ENCODE data around the gene HDAC10.

The HDAC10 gene

DNA sequence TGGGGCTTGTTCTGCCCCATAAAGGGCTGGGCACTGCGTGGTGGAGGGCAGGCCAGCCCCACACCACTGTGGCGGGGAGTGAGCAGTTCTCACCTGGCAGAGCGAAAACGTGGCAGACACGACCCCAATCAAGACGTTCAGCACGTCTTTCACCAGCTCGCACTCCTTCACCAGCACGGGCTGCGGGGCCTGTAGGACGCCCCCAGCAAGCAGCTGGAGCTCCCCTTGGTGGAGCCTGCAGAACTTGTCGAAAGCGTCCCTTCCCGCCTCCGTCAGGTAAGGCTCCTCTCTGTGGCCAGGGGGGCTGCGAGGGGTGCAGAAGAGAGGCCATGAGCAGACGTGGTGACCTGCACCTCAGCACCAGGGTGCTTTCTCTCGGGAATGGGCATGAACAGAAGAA is 17.8 kb downstream of the HDAC10 start:
- DNase-seq: no peak

GRCh38 chr22:50232481-50233151 is 18.4 kb downstream of the HDAC10 start:
- no peak for DNase-seq

DNA sequence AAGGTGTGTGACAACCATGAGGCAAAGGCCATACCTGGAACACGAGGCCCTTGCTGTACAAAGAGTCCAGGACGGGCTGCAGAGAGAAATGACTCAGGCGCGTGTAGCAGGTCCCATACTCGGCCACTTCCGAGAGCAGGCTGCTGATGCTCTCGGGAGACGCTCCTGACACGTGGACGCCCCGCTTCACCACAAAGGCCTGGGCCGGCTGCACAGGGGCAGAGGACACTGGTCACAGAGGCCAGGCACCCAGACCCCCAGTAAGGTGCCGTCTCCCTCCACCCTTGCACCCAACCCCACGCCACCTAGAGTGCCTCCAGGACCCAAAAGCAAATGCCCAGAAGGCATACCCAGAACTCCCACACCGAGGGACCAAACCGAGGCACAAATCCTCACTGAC is 21.7 kb downstream of the HDAC10 start:
- no peak for DNase-seq

DNA sequence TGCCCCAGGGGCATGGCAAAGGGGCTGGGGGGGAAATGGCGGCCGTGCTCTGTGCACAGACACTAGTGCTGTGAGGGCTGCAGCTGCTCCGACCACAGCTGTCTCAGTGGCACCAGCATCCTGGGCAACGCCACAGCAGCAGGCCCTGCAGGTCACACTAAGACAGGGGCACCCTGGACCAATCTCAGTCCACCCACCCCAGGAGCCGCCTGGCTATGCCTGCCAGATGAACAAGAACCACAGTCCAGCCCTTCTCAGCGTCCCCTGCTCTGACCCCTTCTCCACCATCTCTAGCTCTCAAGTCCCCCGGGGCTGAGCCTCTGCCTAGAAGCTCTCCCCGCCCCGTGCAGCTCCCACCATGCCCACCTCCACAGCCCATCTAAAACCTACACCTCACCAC is 22.7 kb downstream of the HDAC10 start:
- DNase-seq: no peak

GRCh38 chr22:50227579-50228215 is 23.4 kb downstream of the HDAC10 start:
- DNase-seq: no peak

- no peak for DNase-seq
These were observed 24.2 kb downstream of the HDAC10 start for GRCh38 chr22:50226875-50227165.

- DNase-seq: no peak
These were observed 24.8 kb downstream of the HDAC10 start for GRCh38 chr22:50226063-50226874.

DNA sequence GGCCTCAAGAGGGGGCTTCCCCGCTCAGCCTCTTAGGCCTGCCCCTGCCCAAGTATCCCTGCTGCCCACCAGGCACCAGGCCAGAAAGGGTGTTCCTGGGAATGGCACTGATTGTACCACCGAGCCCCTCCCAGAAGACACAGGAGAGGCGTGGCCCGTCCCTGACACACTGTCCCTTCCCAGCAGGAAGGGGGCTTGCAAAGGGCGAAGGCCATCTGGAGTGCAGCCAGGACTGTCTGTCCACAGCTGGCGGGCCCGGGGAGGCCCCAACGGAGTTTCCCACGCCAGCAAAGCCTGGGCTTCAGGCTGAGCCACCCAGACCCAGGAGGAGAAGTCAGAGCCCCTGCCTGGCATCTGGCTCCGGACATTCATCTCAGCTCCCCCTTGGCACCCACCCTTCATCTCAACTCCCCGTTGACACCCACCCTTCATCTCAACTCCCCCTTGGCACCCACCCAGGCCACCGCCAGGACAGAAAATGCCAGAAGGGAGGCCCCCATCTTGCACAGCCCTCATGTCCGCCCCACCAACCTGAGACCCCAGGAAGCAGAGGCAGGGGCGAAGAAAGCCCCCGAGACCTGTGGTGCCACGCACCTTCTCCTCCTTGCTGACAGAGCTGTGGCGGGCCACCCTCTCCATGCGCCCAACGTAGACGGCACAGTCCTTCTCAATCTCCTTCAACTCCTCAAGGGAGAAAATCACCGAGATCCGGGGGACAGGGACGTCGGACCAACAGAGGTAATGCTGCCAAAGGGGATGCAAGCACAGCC is 25.7 kb downstream of the HDAC10 start:
- DNase-seq: no peak

GRCh38 chr22:50224071-50224470 is 27.0 kb downstream of the HDAC10 start:
- DNase-seq: no peak

DNA sequence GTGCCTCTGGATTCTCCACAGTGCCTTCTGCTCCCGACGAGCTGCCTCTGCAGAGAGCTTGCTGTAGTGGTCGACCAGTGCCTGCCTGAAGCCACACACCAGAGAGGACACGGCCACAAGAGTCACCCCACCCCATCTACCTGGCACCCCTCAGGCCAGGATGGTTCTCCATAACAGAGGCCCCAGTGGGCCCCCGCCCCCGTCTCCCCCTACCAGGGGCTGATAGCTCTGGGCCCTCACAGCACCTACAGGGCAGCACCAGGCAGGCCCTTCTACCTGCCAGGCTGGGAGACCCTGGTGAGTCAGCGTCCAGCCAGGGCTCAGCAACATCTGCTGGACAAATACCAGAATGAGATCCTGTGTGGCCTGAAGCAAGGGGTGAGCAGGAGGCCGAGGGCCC is 28.6 kb downstream of the HDAC10 start:
- DNase-seq: no peak

DNA sequence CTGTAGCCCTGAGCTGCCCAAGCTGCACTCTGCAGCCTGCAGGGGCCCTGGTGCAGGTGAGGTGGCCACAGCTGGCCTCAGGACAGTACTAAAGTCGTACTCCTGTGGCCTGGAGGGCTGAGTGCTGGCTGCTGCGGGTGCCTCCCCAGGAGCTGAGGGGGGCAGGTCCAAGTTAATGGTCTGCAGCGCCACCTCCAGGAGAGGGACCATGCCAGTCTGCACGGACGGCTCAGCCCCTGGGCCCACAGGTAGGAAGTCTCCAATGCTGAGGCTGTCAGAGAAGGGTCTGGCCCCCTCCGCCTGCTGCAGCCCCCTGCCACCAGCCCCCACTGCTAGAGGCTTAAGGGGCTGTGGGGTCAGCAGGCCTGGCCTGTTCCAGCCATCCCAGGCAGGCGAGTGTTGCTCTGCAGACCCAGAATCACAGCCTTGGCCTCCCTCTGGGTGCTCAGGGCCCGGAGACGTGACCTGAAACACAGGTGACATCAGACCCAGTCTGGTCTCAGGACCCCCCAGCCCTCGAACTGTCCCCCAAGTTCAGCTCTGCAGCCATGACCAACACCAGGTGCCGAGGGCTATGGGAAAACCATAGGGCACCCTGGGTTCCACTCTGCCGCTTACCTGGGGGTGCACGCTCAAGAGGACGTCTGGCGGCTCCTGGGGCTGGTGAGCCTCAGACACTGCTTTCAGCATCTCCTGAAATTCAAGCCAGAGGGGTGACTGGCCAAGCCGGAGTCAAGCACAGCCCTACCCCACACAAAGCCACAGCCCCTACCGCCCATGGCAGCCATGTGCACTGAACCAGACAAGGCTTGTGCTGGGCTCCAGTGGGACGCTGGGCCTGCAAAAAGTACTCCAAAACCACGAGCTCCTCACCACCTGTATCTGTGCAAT is 29.4 kb downstream of the HDAC10 start:
- DNase-seq: no peak

- DNase-seq: no peak
These were observed 30.3 kb downstream of the HDAC10 start for GRCh38 chr22:50220603-50221409.

DNA sequence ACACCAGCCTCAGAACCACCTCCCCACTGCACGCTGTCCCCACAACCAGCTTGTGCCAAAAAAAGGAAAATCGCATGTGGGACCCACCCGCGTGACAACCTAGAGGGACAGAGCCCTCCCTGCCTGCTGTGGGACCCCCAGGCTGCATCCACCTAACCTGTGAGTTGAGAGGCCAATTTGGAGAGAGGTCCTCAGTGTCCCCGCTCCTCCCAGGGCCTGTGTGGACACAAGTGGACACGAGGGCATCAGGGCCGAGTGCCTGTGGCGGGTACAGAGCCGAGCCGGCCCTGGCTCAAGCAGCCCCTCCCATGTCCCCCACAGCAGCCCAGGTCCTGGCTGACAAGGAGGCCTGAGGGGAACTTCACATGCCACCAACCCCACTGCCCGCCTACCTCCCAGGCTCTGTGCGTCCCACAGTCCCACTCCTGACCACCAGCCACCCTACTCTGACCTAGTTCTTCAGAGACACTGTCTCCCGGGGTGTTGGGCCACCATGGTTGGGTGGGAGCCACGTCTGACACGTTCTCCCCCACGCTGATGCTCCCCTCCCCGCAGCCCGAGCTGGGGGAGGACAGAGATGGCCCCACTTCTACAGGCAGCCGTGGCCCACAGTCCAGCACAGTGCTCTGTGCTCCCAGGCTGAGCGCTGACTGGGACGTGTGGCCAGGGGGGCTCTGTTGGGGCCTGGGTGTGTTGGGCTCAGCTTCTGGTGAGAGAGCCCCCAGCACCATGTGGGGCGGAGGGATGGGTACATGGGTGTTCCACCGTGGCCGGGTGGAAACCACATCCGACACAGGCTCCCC is 31.1 kb downstream of the HDAC10 start:
- no peak for DNase-seq

DNA sequence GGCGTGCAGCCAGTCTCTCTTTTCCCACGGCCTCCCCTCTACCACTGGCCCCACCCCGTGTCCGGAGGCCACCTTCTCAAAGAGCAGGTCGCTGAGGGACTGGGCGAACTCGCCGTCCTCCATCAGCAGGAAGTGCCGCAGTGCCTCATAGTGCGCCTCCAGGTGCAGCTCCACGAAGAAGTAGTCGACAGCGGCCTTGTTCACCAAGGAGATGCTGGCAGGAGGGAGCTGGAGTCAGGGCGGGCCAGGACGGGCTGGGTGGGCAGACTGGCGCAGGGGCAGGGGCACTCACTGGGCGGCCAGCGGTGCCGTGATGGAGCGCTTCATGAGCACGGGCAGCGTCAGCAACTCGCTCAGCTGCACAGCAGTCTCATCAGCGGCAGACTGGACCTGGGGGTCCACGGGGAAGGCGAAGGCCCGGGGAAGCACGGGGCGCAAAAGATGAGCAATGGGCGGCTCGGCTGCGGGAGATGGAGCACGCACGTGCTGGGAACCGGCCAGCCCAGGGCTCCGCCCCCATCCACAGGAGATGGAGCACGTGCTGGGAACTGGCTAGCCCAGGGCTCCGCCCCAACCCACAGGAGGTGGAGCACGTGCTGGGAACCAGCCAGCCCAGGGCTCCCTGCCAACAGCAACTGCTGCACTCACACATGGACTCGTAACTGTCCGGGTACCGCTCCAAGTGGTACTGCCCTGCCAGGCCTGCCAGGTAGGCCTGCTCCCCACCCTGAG is 31.9 kb downstream of the HDAC10 start:
- peak in 1 of 2 experiments; percentile 66 for DNase-seq

GRCh38 chr22:50218153-50218995 is 32.7 kb downstream of the HDAC10 start:
- DNase-seq: no peak

DNA sequence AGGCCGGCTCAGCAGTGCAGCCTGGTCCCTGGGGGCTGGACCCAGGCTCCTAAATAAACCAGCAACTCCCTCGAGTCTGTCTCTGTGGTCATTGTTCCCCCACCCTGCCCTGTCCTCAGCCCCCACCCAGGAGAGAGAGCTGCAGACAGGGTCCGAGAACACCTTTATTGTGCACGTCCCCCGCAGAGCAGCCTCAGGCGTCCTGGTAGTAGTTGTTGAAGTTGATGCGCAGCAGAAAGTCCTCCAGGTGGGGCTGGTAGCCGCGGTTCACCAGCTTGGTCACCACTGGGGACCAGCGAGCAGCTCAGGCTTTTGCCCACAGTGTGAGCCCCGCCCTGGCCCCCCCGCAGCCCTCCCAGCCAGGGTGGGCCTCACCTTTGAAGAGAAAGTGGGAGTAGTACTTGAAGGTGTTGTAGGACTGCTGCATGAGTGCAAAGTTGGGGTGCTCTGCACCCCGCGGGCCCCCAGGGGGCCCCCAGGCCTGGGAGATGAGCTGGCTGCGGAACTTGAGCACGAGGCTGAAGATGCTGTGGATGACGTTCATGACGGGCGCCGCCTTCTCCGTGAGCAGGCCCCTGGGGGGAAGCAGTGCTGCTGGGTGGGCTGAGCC is 33.4 kb downstream of the HDAC10 start:
- no peak for DNase-seq

DNA sequence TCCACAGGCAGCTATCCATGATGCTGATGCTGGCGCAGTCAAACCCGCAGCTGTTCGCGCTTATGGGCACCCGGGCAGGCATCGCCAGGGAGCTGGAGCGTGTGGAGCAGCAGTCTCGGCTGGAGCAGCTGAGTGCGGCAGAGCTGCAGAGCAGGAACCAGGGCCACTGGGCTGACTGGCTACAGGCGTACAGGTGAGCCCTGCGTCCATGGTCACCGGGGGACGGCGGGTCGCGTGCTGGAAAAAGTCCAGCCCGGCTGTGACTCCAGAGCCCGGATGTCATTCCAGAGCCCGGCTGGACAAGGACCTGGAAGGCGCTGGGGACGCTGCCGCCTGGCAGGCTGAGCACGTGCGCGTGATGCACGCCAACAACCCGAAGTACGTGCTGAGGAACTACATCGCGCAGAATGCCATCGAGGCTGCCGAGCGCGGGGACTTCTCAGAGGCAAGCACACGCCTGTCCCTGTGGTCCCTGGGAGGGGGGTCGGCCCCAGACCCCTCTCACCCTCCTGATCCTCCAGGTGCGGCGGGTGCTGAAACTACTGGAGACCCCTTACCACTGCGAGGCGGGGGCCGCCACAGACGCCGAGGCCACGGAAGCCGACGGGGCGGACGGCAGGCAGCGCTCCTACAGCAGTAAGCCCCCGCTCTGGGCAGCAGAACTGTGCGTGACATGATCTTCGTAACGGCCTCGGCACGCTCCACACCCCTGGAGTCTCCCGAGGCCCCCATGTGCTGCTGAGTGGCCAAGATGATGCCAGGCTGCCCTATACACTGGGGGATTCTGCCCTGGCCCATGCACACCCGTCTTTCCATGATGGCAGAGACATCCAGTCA is 34.2 kb downstream of the HDAC10 start:
- DNase-seq: no peak
